CD4-positive, alpha-beta T cell treated with Interferon alpha-2 for 1 hour (primary cell): ENCODE results near the gene TRIP13.
"Not testable (repeated sequence)": the region's sequence is repeated elsewhere in the genome, so short reads cannot be mapped to it uniquely, and the experiment has no call there.

ENCODE experiments used
- DNase-seq, 2 donors: peaks; one replicate each; pipeline ENCODE4 v3.0.0-alpha.2; 2020 to 2022

The TRIP13 gene

GRCh38 chr5:873328-873727 lies 19.4 kb upstream of the TRIP13 start:
- no peak for DNase-seq

GRCh38 chr5:875931-876330 lies 16.8 kb upstream of the TRIP13 start:
- DNase-seq = no peak

- no peak for DNase-seq
Measured at GRCh38 chr5:876398-877365, 16.0 kb upstream of the TRIP13 start.

- no peak for DNase-seq
Measured at GRCh38 chr5:878125-878524, 14.6 kb upstream of the TRIP13 start.

- DNase-seq = not testable (repeated sequence)
Measured at GRCh38 chr5:878677-879076, 14.0 kb upstream of the TRIP13 start.

GRCh38 chr5:880816-881550 lies 11.7 kb upstream of the TRIP13 start:
- no peak for DNase-seq

GRCh38 chr5:881551-881935 lies 11.1 kb upstream of the TRIP13 start:
- DNase-seq = no peak

- peak in 1 of 2 donors; percentile 20 for DNase-seq
Measured at GRCh38 chr5:882253-883183, 10.2 kb upstream of the TRIP13 start.

- no peak for DNase-seq
Measured at GRCh38 chr5:883475-884181, 9.1 kb upstream of the TRIP13 start.

GRCh38 chr5:884345-885126 lies 8.1 kb upstream of the TRIP13 start:
- DNase-seq = no peak

- DNase-seq = no peak
Measured at GRCh38 chr5:885127-885442, 7.6 kb upstream of the TRIP13 start.

- DNase-seq = no peak
Measured at GRCh38 chr5:885529-885928, 7.2 kb upstream of the TRIP13 start.

- no peak for DNase-seq
Measured at GRCh38 chr5:886036-886435, 6.6 kb upstream of the TRIP13 start.

- DNase-seq = no peak
Measured at GRCh38 chr5:886716-887325, 5.9 kb upstream of the TRIP13 start.

- no peak for DNase-seq
Measured at GRCh38 chr5:887947-888637, 4.6 kb upstream of the TRIP13 start.

GRCh38 chr5:888638-889035 lies 4.0 kb upstream of the TRIP13 start:
- DNase-seq = no peak

GRCh38 chr5:889075-889710 lies 3.5 kb upstream of the TRIP13 start:
- DNase-seq = no peak

- no peak for DNase-seq
Measured at GRCh38 chr5:891117-891836, 1.4 kb upstream of the TRIP13 start.

- peak in 1 of 2 donors; percentile 15 for DNase-seq
Measured at GRCh38 chr5:891837-892393, 769 bp upstream of the TRIP13 start.
